SH-SY5Y (cell line): Measurements from ENCODE around the gene DAP.

Experiments
- GATA2 ChIP-seq: IDR thresholded peaks from 2 replicates; pipeline ENCODE4 v1.6.1; 2011; ENCODE audit warnings: mild to moderate bottlenecking, low read depth, low read length
- GATA3 ChIP-seq: IDR thresholded peaks from 2 replicates; pipeline ENCODE4 v1.6.1; 2011; ENCODE audit warnings: low read depth, mild to moderate bottlenecking, low read length, moderate library complexity

The DAP gene

GRCh38 chr5:10658265-10658664, 102.8 kb downstream of the DAP start:
- TF ChIP-seq GATA2 (no peak), GATA3 (no peak)

DNA sequence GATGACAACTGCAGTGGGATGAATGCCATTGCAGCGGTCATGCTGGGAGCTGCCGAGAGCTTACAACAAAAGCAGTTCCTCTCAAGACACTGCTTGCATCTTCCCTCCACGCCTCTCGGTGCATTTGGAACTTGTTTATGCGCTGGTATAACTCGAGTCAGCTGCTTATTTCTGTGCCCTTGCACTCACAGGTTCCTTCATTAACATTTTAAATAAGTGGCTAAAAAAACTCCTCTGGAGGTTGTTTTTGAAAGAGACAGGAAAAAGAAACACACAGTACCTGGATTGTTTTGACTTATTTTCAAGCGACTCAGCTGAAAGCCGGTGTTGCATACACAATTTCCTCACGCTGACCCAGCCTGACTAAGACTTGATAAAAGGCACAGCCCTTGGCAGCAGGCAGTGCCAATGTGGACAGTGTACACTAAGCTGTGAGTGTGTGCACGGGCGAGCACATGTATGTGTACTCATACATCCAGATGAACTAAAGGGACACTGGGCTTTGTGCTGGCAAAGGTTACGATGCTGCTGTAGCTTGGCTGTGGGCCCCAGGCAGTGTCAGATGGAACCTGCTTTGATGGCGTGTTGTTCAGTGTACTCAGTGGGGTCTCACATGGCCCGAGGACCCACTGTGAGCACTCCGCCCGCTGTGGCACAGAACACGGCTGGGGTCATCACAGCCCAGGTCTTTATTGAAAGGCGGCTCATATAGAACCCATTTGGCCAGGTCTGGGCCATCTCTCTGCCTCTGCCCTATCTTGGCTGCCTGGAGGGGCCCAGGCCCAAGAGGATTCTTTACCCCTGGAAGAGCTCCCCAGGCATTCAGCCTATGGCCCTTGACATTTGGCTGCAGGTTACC, 104.8 kb downstream of the DAP start:
- TF ChIP-seq GATA2 (no peak), GATA3 (no peak)

DNA sequence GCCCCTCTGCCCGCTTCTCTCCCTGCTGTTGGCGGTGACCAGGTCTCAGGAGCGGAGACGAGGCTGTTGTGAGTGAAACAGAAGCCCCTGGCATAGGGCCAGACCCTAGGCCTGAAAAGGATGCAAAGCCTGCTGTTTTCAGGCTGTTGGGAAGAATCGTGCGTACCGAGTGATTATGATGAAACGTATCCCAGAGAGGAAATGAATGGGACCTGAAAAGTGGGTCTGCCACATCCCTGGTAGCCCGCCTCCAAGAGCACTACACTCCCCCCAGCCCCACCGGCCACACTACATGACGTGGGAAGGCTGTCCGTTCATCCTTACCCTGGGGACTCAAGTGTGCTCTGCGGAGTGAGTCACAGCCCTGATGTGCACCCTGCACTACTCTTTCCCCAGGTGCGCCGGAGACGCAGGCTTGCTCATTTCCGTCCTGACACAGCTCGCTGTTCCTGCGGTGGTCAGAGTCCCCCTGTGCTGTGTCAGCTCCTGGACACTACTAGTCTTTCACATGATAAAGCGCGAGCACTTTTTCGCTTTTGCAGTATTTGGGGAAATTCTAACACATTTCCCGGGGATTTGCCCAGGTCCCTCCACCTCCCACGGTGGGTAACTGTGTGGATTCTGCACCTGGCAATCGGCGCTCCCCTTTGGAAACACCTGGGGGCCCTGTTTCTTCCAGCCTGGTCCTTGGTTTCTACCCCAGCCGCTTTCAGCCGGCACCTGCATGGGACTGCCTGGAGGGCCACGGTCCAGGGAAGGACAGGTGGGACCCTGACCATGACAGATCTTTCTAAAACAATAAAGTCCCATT, 105.7 kb downstream of the DAP start:
- TF ChIP-seq GATA2 (no peak), GATA3 (no peak)

- TF ChIP-seq GATA2 (no peak), GATA3 (no peak)
Measured at GRCh38 chr5:10654566-10654965, 106.5 kb downstream of the DAP start.

GRCh38 chr5:10653751-10654400, 107.2 kb downstream of the DAP start:
- TF ChIP-seq GATA2 = no peak
- TF ChIP-seq GATA3 = no peak

- TF ChIP-seq GATA2 (no peak), GATA3 (no peak)
Measured at GRCh38 chr5:10653043-10653442, 108.0 kb downstream of the DAP start.

DNA sequence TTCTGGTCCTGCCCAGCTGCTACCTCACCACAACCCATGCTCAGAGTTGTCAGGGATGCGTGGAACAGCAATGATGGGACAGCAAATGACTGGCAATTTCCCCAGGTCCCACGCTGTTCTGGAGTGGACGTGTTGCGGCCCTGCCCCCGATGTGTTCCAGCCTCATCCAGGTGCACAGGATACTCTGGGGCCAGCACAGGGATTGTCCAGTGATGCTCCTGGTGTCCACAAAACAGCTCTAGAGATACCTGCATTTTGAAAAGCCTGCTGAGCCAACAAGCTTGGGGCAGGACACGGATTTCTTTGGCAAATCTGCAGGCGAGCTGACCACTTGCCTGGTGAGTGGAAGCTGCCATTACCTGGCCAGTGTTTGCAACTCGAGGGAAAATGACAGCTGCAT, 108.4 kb downstream of the DAP start:
- TF ChIP-seq GATA3 (no peak), GATA2 (no peak)

- TF ChIP-seq GATA3 (no peak), GATA2 (no peak)
Measured at GRCh38 chr5:10652151-10652550, 108.9 kb downstream of the DAP start.

GRCh38 chr5:10649666-10650380, 111.2 kb downstream of the DAP start:
- TF ChIP-seq GATA2 (no peak), GATA3 (no peak)

DNA sequence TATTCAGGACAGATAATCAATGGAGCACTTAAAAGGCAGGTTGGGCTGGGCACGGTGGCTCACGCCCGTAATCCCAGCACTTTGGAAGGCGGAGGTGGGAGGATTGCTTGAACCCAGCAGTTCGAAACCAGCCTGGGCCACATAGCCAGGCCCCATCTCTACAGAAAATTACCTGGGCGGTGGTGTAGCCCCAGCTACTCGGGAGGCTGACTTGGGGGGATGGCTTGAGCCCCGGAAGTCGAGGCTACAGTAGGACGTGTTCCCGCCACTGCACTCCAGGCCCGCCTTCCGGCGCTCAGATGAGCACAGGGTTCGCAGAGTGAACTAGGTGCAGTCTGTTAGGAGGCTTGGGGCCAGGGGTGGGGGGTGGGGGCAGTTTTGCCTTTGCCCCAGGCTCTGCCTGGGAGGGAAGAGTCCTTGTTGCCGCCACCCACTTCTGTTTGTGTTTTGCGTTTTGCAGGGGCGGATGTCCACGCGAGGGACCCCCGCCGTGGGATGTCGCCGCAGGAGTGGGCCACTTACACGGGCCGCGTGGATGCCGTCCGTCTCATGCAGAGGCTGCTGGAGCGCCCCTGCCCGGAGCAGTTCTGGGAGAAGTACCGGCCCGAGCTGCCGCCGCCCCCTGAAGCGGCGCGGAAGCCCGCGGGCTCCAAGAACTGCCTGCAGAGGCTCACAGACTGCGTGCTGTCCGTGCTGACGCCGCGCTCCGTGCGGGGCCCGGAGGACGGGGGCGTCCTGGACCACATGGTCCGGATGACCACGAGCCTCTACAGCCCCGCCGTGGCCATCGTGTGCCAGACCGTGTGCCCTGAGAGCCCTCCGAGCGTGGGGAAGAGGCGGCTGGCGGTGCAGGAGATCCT, 112.0 kb downstream of the DAP start:
- TF ChIP-seq GATA2 = no peak
- no peak for TF ChIP-seq GATA3

DNA sequence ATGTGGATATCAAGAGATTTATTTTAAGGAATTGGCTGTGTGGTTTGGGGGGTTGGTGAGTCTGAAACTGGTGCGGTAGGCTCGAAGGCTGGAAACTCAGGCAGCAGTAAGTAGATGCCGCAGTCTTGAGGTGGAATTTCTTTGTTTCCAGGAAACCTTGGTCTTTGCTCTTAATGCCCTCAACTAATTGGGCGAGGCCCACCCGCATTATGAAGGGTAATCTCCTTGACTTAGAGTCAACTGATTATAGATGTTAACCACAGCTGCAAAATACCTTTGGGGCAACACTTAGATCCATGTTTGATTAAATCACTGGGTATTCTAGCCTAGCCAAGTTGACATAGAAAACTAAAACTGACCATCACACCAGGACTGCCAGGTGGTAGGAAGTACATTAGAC, 113.4 kb downstream of the DAP start:
- TF ChIP-seq GATA3 (no peak), GATA2 (no peak)

DNA sequence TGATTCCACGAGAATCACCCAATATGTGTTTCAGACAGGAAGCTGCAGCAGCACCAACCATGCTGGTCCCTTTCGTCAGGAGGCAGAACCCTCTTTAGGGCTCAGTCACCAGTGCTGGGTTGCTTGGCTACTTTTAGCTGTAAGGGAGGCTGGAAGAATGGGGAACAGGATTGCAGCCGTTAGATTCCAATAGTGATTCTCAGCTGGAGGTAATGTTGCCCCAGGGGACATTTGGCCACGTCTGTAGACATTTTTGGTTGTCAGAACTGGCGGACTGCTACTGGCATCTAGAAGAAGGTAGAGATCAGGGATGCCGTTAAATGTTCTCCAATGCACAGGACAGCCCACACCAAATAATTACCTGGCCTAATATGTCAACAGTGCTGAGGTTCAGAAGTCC, 115.4 kb downstream of the DAP start:
- TF ChIP-seq GATA3 (no peak), GATA2 (no peak)

- TF ChIP-seq GATA3 = no peak
- no peak for TF ChIP-seq GATA2
Measured at GRCh38 chr5:10645146-10645545, 115.9 kb downstream of the DAP start.
